ENCODE results near the gene RGL3. TPM values are rescaled to one million over a fixed set of nuclear protein-coding genes. Genes with fewer than 3 reads are reported as not detected.
A peak's percentile ranks its signal among the peaks of the same experiment; 100 is the strongest.
"Not testable (repeated sequence)": the region's sequence is repeated elsewhere in the genome, so short reads cannot be mapped to it uniquely, and the experiment has no call there.

Gene RGL3
- 0.22 TPM in 1 of 2 replicates, not detected in the other for total RNA-seq (2014; rRNA removed; shearing (Covaris generic))

DNA sequence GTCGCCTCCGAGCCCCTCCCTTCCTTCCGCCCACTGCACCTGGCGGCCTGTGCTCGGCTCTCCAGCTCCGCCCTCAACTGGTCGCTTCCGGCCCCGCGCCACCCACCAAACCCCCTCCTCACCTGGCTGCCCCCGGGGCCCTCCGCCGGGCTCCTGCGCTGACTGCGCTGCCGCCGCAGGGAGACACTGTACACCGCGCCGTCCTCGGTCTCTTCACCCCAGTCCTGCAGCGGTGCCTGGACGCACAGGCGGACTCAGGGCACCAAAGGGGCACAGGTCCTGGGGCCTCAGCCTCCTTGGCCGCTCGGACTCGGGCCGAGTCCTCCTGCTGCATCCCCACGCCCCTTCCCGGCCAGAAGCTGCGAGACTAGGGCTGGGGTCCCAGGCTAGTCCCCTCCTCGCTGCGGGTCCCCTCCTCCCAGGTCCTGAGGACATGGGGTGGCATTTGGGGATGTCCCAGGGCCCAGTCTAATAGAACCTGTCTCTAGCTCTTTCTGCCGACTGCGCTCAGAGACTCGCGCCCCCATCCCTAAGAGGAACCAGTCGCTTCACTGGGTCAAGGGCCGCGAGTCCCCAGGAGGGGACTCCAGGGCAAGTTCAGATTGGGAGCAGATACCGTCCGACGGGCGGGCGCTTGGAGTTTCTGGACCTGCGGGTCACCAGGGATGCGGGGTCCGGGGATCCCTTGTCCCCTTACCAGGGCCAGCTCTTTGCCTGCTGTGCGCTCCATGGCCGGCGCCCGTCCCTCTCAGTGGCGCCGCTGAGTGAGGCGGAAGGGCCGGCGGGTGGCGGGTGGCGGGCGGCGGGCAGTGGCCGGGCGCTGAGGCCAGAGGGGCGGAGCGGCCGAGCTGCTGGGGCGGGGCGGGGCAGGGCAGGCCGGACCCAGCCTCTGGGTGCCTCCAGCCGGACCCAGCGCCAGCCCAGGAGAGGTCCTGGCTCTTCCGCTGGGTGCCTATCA, at the start of gene RGL3:
TSS of gene RGL3 (minus strand) at position 766 of the 958 bp plus-strand sequence. CDS start at position 730, 36 bp downstream.
- Histone ChIP-seq H3K9me3 (replicated peaks) (0 out of 2 replicates have a peak, but pooled peaks cover 3% of the 10 kb centered on the region), H3K27ac (no peak within 1 kb of the TSS), H3K36me3 (no peaks in the 10 kb centered on the region), H3K4me3 (peak within 1 kb of the TSS; percentile 29), H3K27me3 (replicated peaks) (peaks cover 48% of the 10 kb centered on the region), H3K4me1 (replicated peaks) (peaks cover 14% of the 10 kb centered on the region)
- no peak for DNase-seq (ENCODE audit: low read depth in 1 of 2, low spot score in 2 of 2)

DNA sequence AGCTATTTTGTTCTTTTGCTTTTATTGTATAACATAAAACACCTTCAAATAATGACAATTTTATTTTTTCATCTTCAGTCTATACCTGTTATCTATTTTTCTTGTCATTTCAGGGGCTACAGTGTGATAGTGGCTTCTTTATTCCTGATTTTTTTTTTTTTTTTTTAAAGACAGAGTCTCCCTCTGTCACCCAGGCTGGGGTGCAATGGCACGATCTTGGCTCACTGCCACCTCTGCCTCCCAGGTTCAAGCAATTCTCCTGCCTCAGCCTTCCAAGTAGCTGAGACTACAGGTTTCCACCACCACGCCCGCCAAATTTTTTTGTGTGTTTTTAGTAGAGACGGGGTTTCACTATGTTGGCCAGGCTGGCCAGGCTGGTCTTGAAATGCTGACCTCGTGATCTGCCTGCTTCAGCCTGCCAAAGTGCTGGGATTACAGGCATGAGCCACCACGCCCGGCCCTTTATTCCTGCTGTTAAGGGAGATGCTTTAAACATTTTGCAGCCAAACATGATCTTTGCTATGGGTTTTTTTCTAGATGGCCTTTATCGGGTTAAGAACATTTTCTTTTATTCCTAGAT, 49.2 kb upstream of the RGL3 start:
- H3K4me1 ChIP-seq (replicated peaks); H3K27ac ChIP-seq; H3K9me3 ChIP-seq (replicated peaks); H3K36me3 ChIP-seq; H3K27me3 ChIP-seq (replicated peaks); H3K4me3 ChIP-seq; DNase-seq (ENCODE audit: low read depth in 1 of 2, low spot score in 2 of 2): not testable (repeated sequence)

- H3K36me3 ChIP-seq, result no peaks in the 10 kb centered on the region
- DNase-seq (ENCODE audit: low read depth in 1 of 2, low spot score in 2 of 2), result no peak
- no peak overlapping the region for H3K27ac ChIP-seq
- H3K4me1 ChIP-seq (replicated peaks), result no peaks in the 10 kb centered on the region
- no peaks in the 10 kb centered on the region for H3K27me3 ChIP-seq (replicated peaks)
- H3K4me3 ChIP-seq, result no peak overlapping the region
- no peaks in the 10 kb centered on the region for H3K9me3 ChIP-seq (replicated peaks)
These were observed 46.5 kb upstream of the RGL3 start for GRCh38 chr19:11465600-11465999.

GRCh38 chr19:11464333-11465265, 45.5 kb upstream of the RGL3 start:
- H3K36me3 ChIP-seq, result no peaks in the 10 kb centered on the region
- no peak overlapping the region for H3K27ac ChIP-seq
- no peak for DNase-seq (ENCODE audit: low read depth in 1 of 2, low spot score in 2 of 2)
- H3K9me3 ChIP-seq (replicated peaks), result no peaks in the 10 kb centered on the region
- no peak overlapping the region for H3K4me3 ChIP-seq
- H3K4me1 ChIP-seq (replicated peaks), result no peaks in the 10 kb centered on the region
- no peaks in the 10 kb centered on the region for H3K27me3 ChIP-seq (replicated peaks)

DNA sequence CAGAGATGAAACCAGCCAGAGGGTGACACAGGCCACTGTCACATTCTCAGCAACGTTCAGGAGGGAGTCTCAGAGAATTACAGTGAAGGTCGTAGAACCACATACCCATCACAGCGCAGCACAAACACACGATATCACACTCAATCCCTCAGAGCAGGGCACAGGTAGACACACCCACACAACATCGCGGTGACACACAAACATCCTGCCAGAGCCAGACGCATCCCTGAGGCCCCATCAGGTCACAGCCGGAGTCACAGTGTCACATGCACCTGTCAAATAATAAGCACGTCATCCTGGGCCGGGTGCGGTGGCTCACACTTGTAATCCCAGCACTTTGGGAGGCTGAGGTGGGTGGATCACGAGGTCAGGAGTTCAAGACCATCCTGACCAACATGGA, 44.3 kb upstream of the RGL3 start:
- Histone ChIP-seq H3K27ac (no peak overlapping the region), H3K36me3 (no peaks in the 10 kb centered on the region), H3K27me3 (replicated peaks) (no peaks in the 10 kb centered on the region), H3K9me3 (replicated peaks) (no peaks in the 10 kb centered on the region), H3K4me1 (replicated peaks) (no peaks in the 10 kb centered on the region), H3K4me3 (no peak overlapping the region)
- DNase-seq (ENCODE audit: low read depth in 1 of 2, low spot score in 2 of 2), result no peak

GRCh38 chr19:11461453-11461852, 42.3 kb upstream of the RGL3 start:
- H3K27me3 ChIP-seq (replicated peaks), result no peaks in the 10 kb centered on the region

DNA sequence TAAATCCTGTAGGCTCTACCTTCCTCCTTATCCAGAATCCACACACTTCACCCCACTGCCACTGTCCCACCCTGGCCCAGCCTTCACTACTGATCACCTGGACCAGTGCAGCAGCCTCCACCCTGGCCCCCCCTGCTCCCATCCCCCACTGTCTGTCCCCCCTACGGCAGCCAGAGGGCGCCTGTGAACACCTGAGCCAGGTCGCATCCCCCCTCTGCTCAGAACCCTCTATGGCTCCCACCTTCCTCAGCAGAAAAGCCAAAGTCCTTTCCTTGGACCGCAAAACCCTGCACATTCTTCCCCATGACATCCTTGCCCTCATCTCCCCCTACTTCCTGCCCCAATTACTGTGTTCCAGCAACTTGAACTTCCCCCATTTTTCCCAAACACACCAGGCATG, 41.1 kb upstream of the RGL3 start:
- H3K4me3 ChIP-seq, result no peak overlapping the region
- no peak overlapping the region for H3K27ac ChIP-seq
- no peaks in the 10 kb centered on the region for H3K4me1 ChIP-seq (replicated peaks)
- DNase-seq (ENCODE audit: low read depth in 1 of 2, low spot score in 2 of 2), result no peak
- no peaks in the 10 kb centered on the region for H3K36me3 ChIP-seq
- no peaks in the 10 kb centered on the region for H3K27me3 ChIP-seq (replicated peaks)
- H3K9me3 ChIP-seq (replicated peaks), result no peaks in the 10 kb centered on the region

More at GRCh38 chr19:11461453-11461852, 42.3 kb upstream of the RGL3 start:
- Histone ChIP-seq H3K27ac (no peak overlapping the region), H3K4me3 (no peak overlapping the region), H3K36me3 (no peaks in the 10 kb centered on the region), H3K4me1 (replicated peaks) (no peaks in the 10 kb centered on the region), H3K9me3 (replicated peaks) (no peaks in the 10 kb centered on the region)
- DNase-seq (ENCODE audit: low read depth in 1 of 2, low spot score in 2 of 2), result no peak

DNA sequence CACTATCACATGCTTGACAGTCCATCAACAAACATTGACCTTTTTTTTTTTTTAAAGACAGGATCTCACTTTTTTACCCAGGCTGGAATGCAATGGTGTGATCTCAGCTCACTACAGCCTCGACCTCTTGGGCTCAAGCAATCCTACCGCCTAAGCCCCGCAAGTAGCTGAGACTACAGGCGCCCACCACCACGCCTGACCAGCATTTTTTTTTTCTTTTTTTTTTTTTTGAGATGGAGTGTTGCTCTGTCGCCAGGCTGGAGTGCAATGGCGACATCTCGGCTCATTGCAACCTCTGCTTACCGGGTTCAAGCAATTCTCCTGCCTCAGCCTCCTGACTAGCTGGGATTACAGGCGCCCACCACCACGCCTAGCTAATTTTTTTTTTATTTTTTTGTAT, 39.8 kb upstream of the RGL3 start:
- not testable (repeated sequence) for H3K27ac ChIP-seq; H3K9me3 ChIP-seq (replicated peaks); H3K27me3 ChIP-seq (replicated peaks); H3K4me3 ChIP-seq; H3K36me3 ChIP-seq; DNase-seq (ENCODE audit: low read depth in 1 of 2, low spot score in 2 of 2); H3K4me1 ChIP-seq (replicated peaks)

DNA sequence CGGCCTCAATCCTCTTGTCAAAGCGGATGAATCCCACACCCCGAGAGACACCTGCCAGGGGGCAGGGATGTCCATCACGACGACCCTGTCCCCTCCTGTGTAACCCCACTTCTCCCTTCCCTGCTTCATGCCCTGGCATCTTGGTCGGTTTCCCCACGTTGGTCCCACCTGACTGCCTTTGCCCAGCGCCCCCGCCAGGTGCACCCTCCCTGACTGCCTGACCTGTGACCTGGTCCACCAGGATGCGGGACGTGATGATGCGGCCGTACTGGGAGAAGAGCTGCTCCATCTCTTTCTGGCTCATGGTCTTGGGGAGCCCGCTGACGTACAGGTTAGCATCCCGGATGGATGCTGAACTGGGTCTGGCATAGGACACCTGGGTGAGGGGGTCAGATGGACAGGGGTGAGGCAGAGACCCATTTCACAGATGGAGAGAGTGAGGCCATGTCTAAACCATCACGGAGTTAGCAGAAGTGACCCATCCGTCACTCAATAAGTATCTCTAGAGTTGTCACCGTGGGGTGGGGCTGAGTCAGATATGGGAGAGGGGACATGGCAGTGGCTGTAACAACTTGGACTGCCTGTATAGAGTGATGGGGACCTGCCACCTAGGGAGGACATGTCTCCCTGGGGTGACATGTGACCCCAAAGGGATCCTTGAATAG, 39.3 kb upstream of the RGL3 start:
- H3K4me3 ChIP-seq, result no peak overlapping the region
- no peaks in the 10 kb centered on the region for H3K36me3 ChIP-seq
- H3K27me3 ChIP-seq (replicated peaks), result no peaks in the 10 kb centered on the region
- no peaks in the 10 kb centered on the region for H3K9me3 ChIP-seq (replicated peaks)
- no peaks in the 10 kb centered on the region for H3K4me1 ChIP-seq (replicated peaks)
- no peak overlapping the region for H3K27ac ChIP-seq
- DNase-seq (ENCODE audit: low read depth in 1 of 2, low spot score in 2 of 2), result no peak

DNA sequence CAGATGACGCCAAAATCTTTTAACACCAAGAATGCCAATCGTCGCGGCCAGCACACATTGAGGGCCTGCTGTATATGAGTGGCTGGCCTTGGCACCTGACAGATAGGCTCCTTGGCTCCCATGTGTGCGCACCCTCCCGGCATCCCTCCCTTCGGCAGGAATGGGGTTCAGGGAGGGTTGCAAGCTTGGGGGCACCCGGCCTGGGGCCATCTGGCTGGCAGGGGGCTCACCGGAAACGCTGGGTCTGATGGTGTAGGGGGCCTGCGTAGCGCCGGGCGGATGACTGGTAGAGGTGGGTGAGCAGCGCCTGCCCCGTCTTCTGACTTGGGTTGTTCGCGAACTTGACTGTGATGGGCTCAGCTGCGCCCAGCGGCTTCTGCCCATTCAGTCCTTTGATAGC, 38.7 kb upstream of the RGL3 start:
- no peaks in the 10 kb centered on the region for H3K9me3 ChIP-seq (replicated peaks)
- no peaks in the 10 kb centered on the region for H3K36me3 ChIP-seq
- no peaks in the 10 kb centered on the region for H3K27me3 ChIP-seq (replicated peaks)
- H3K4me1 ChIP-seq (replicated peaks), result no peaks in the 10 kb centered on the region
- no peak for DNase-seq (ENCODE audit: low read depth in 1 of 2, low spot score in 2 of 2)
- H3K27ac ChIP-seq, result no peak overlapping the region
- no peak overlapping the region for H3K4me3 ChIP-seq

- Histone ChIP-seq H3K9me3 (replicated peaks) (no peaks in the 10 kb centered on the region), H3K27me3 (replicated peaks) (no peaks in the 10 kb centered on the region), H3K4me1 (replicated peaks) (no peaks in the 10 kb centered on the region), H3K27ac (no peak overlapping the region), H3K4me3 (no peak overlapping the region), H3K36me3 (no peaks in the 10 kb centered on the region)
- DNase-seq (ENCODE audit: low read depth in 1 of 2, low spot score in 2 of 2), result no peak
These were observed 38.0 kb upstream of the RGL3 start for GRCh38 chr19:11457115-11457514.

DNA sequence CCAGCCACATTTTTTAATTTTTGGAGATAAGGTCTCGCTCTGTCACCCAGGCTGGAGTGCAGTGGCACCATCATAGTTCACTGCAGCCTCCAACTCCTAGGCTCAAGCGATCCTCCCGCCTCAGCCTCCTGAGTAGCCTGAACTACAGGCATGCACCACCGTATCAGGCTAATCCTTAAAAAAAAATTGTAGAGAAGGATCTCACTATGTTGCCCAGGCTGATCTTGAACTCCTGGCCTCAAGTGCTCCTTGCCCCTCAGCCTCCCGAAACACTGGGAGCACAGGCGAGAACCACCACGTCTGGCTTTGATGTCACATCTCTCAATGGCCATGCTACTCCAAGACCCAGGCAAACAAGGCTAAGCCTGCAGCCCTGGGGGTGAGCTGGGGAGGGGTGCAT, 37.5 kb upstream of the RGL3 start:
- Histone ChIP-seq H3K36me3 (no peaks in the 10 kb centered on the region), H3K27me3 (replicated peaks) (no peaks in the 10 kb centered on the region), H3K4me3 (no peak overlapping the region), H3K9me3 (replicated peaks) (no peaks in the 10 kb centered on the region), H3K27ac (no peak overlapping the region), H3K4me1 (replicated peaks) (no peaks in the 10 kb centered on the region)
- DNase-seq (ENCODE audit: low read depth in 1 of 2, low spot score in 2 of 2), result no peak

DNA sequence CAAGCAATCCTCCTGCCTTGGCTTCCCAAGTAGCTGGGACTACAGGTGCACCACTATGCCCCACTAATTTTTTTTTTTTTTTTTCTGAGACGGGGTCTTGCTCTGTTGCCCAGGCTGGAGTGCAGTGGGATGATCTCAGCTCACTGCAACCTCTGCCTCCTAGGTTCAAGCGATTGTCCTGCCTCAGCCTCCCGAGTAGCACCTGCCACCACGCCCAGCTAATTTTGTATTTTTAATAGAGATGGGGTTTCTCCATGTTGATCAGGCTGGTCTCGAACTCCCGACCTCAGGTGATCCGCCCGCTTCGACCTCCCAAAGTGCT, 36.1 kb upstream of the RGL3 start:
- H3K27ac ChIP-seq; H3K27me3 ChIP-seq (replicated peaks); H3K36me3 ChIP-seq; H3K9me3 ChIP-seq (replicated peaks); H3K4me1 ChIP-seq (replicated peaks); DNase-seq (ENCODE audit: low read depth in 1 of 2, low spot score in 2 of 2); H3K4me3 ChIP-seq: not testable (repeated sequence)
